Measurements from ENCODE around the gene ELMO1.

DNA sequence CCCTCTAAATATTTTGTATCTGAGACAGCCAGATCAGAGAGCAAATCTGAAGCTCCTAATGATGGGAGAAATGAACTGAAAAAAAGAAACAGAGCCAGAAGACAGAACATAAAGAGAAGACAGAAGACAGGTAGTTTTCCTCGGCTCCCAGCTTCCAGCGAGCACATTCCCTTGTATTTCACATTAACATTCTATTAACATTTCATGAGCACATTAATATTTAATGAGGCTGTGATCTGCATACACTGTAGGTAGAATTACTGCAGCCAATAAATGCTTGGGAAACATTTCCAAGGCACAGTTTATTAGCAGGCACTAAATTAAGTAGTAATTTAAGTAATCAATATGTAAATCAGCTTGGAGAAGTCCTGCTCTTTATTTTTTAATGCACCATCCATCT lies 349.9 kb downstream of the ELMO1 start:
- no peak for TF ChIP-seq POLR2A (IDR thresholded peaks at IDR 0.05)
- TF ChIP-seq, protein P1, sequence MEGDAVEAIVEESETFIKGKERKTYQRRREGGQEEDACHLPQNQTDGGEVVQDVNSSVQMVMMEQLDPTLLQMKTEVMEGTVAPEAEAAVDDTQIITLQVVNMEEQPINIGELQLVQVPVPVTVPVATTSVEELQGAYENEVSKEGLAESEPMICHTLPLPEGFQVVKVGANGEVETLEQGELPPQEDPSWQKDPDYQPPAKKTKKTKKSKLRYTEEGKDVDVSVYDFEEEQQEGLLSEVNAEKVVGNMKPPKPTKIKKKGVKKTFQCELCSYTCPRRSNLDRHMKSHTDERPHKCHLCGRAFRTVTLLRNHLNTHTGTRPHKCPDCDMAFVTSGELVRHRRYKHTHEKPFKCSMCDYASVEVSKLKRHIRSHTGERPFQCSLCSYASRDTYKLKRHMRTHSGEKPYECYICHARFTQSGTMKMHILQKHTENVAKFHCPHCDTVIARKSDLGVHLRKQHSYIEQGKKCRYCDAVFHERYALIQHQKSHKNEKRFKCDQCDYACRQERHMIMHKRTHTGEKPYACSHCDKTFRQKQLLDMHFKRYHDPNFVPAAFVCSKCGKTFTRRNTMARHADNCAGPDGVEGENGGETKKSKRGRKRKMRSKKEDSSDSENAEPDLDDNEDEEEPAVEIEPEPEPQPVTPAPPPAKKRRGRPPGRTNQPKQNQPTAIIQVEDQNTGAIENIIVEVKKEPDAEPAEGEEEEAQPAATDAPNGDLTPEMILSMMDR (IDR thresholded peaks at IDR 0.05) = no peak

Data from adrenal gland (tissue), 5 donors.